GM19395 (cell line): ENCODE data around the gene PCCA.

ENCODE experiments used
- ATAC-seq: cut with Tn5 transposase; IDR thresholded peaks from one replicate; pipeline ENCODE4 v1.9.1; 2021; ENCODE audit warnings: mild to moderate bottlenecking, moderate library complexity; ENCODE audit not compliant: unreplicated experiment

Gene PCCA

GRCh38 chr13:100534147-100534843 lies 445.4 kb downstream of the PCCA start:
- no peak for ATAC-seq

DNA sequence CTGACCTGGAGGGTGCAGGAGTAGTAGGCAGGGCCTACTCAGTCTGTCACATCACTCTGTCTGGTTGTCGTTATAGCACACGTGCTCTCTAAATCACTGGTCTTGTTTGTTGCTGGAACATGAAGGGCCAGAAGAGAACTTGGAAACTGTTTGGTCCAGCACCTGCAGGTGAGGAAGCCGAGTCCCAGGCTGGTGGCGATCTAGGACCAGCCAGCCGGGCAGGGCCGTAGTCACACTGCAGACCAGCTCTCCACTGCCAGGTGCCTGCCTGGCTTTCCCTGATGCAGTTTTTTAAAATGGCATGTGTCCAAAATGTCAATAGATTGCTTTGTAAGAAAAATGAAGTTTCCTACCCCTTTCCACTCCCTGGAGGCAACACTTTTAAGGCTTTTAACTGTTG lies 446.0 kb downstream of the PCCA start:
- ATAC-seq = no peak

DNA sequence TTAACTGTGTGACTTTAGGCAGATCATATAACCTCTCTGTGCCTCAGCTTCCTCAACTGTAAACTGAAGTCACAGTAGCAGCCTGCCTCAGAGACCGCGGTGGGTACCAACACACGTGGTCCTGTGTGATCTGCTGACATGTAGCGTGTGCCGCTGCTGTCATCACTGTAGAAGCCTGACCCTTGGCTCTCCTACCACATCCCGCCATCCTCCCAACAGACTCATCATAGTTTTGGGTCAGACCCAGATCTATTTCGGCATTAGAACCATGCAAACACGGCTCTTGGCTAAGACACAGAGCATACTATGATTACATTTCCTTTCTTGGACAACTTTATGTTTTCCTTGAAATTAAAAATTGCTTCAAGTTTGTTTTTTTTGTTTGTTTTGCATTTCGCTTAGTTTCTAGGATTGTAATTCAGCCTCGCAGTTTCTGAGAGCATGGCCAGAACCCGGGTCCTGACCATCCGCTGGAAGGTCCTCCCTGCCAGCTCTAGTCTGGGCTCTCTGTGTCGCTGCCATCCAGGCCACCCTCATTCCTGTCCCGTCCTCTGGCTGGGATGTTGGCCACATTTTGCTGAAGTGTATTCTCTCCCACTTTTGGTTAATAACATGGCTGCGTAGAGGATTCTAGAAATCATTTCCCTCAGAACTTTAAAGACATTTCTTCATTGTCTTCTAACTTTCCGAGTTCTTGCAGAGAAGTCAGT lies 446.7 kb downstream of the PCCA start:
- ATAC-seq = no peak

- ATAC-seq = no peak
Measured at GRCh38 chr13:100536643-100537180, 447.8 kb downstream of the PCCA start.

DNA sequence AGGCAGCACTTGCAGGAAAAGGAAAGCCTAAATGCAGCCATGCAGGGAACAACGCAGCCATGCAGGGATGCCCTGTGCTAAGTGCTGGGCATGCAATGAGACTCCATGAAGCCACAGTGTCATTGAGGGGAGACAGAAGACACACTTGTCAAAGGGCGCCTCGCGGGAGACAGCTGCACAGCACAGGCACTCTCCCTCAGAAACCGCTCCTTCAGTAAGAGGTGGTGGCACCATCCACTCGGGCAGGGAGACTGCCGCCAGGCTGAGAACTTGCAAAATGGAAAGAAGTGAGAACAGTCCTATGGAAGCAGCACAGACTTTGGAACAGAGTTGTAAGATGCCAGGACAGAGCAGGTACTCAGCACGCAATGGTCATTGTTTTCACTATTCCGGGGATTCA lies 448.6 kb downstream of the PCCA start:
- no peak for ATAC-seq

DNA sequence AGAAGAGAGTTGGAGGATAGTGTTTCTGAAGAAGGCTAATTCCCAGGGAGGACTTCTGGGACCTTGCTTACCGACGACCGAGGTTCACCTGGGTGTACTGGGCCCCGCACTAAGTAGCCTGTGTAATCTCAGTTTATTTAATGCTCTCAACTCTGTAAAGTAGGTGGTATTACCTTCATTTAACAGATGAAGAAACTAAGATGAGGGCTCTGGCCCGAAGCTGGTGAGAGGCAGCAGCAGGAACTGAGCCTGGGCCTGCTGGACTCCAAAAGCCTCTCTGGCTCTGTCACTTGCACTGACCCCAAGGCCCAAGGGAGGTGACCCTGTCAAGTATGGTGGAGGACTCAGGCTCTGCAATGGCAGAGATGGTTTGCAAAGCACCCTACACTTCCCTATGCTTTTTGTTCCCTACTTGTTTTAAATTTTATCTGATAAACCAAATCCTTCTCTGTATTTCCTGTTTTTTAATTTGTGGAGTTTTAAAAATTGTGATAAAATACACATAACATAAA lies 449.1 kb downstream of the PCCA start:
- no peak for ATAC-seq

DNA sequence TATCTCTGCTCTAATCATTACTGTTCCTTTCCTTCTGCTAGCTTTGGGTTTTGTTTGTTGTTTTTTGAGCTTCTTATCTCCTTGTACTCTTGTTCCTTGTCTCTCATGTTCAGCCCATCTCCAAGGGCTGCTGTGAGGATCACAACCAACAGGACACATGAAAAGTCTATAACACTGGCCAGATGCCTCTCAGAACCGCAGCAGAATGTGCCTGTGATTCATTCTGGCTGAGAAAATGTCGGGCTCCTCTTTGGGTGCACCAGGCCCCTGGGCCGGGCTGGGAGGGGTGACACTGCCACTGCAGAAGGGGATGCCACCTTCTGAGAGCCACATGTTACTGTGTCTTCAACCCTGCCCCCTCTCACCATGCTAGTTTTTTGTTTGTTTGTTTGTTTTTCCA lies 451.7 kb downstream of the PCCA start:
- ATAC-seq = no peak

DNA sequence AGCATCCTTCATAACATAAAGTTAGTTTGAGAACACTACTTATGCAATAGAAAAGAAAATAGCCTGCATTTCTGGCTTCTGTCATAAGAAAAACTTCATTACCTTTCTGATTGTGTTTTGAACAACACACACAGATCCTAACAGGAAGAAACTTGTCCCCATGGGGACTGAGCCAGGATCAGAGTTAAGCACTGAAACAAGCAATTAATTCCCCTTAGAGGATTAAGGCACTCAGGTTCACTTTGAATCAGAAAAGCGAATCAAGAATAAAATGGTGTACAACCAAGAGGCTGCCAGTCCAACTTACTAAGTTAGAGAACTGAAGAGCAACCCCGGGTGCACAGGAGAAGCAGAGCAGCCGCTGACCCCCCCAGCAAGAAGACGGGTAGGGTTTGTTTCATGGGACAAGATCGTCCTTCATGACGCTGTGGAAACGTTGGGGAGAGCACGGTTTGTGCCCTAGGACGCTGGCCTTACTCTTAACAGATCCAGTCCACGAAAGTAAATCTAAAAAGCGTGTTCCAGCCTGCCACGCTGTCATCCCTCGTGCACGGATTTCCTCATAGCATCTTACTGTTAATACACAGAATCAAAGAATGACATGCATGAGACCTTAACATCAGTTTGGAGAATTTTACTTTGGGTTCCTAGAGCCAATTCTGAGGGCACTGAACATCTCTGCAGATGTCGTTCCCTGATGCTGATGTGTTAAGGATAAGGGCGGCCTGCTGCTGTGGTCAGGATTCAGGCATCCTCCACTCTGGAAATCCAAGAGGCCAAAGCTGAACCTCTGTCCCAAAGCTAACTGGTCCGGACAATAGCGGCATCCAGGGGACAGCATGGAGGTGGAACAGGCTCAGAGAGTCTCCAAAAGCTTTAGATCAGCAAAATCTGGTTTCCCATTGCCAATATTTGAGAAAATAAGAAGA lies 453.3 kb downstream of the PCCA start:
- ATAC-seq = no peak

DNA sequence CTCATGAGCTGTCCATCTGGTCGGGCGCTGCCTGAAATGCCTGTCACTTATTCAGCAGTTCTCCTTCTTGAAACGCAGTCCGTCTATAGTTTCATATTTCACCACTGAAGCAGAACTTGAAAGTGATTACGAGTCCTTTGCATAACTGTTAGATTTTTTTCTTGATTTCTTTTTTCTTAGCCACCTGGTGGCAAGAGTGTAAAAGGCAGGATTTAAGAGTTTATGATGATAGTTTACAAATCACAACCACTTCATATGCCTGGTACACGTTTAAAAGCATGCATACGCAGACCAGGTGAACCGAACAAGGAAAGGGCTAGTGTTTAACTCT lies 453.9 kb downstream of the PCCA start:
- ATAC-seq = peak; percentile 97

- ATAC-seq = no peak
Measured at GRCh38 chr13:100543872-100544602, 455.1 kb downstream of the PCCA start.

- ATAC-seq = no peak
Measured at GRCh38 chr13:100544866-100545683, 456.2 kb downstream of the PCCA start.

DNA sequence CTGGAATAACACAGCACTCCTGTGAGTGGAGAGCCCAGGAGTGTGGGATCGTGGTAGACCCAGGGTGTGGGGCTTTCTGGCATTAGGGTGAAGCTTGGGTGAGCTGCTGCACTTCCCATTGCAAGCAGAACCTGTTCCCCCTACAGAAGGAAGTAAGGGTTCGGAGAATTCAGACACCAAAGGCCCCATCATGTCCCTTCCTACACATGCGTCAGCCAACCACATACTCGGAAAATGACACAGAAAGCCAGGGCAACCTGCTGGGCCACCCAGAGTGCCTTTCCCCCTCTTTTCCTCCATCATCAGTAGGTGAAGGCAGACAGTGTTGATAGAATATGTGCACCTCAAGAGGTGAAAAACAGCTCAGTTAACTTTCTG lies 456.8 kb downstream of the PCCA start:
- ATAC-seq = no peak

GRCh38 chr13:100546713-100547405 lies 458.0 kb downstream of the PCCA start:
- no peak for ATAC-seq

DNA sequence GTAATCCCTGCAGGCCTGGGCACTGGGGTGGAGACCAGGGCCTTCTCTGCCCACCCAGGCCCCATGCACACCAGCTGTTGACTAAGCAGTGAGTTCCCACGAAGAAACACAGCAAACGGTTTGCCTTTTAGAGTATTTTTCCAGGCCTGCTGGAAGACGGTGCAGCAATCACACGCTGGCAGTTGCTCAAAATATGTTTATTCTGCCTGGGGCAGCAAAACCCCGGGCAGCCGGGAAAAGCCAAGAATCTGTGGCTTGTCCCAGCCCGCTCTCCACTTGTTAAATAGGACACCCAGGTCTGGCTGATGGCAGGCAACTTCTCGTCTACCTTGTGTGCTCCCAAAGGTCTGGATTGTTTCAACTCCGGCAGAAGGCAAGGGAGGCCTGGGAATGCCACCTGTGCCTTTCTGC lies 458.9 kb downstream of the PCCA start:
- no peak for ATAC-seq

GRCh38 chr13:100549316-100549715 lies 460.4 kb downstream of the PCCA start:
- ATAC-seq = no peak

GRCh38 chr13:100552755-100553154 lies 463.9 kb downstream of the PCCA start:
- no peak for ATAC-seq

DNA sequence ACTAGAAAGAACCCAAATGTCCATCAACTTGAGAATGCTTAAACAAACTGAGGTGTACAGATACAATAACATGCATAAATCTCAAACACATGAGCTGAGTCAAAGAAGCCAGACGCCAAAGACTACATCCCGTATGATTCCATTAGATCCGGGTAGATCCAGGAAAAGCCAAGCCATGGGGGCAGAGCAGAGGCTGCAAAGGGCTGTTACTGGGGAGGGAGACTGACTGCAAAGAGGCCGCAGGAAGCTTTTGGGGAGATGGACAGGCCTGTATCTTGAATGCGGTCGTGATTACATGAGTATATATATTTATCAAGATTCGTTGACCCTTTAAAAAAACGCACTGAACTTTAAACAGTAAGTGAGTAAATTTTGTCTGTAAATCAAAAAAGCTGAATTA lies 471.0 kb downstream of the PCCA start:
- ATAC-seq = no peak

DNA sequence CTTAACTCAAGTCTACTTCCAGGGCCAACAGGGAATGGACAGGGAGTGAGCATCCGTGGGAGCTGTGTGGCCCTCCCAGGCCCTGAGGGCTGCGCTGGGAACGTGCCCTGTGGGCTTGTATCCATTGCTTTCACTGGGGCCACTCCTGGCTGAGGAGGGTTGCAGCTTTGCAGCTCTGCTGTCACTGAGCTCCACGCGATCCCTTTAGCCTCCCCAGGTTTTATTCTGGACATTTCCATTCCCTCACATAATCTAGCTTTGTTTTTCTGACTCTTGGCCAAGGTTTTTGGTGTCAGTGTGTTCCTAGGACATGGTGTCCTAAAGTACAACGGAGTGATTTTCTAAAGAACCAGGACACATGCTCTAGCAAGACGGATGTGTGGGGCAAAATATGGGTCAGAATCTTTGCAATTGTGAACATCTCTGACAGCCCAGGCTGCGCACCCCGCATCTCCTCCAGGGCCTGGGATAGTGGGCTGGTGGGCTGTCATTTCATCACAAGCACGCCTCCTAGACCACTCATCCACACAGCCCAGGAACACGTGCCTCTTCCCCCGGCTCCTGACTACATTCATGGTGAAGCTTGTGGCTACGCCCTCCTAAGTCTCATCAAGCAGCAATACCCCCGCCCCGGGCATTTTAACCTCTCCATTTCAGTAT lies 471.7 kb downstream of the PCCA start:
- no peak for ATAC-seq

GRCh38 chr13:100561158-100561499 lies 472.2 kb downstream of the PCCA start:
- no peak for ATAC-seq
